Aorta (tissue), 5 donors: ENCODE data around the gene CSNK1A1L. TPM values are rescaled to one million over a fixed set of nuclear protein-coding genes. Genes with fewer than 3 reads are reported as not detected.

Experiments
- ATAC-seq: fragments of 200-7000 bp; cut with Tn5 transposase; one replicate; pipeline ENCODE4 v1.9.1; 2022; ENCODE audit warnings: moderate library complexity; ENCODE audit not compliant: low FRiP score
- DNase-seq, 2 donors: peaks; one replicate each; pipeline ENCODE4 v3.0.0-alpha.2; 2020
- H3K27ac ChIP-seq, 2 donors: one replicate each; pipeline ENCODE4 v1.5.1; 2013; ENCODE audit warnings: low read length in 2 of 2, mild to moderate bottlenecking in 2 of 2, moderate library complexity in 2 of 2, control low read depth in 1 of 2, inconsistent platforms in 1 of 2, low read depth in 1 of 2
- H3K27me3 ChIP-seq, 2 donors: one replicate each; pipeline ENCODE4 v1.6.1; 2013; ENCODE audit warnings: control low read depth in 1 of 2, low read length in 1 of 2, mild to moderate bottlenecking in 1 of 2, moderate library complexity in 1 of 2; ENCODE audit not compliant: insufficient read depth in 2 of 2, control insufficient read depth in 1 of 2
- H3K36me3 ChIP-seq, 2 donors: one replicate each; pipeline ENCODE4 v1.6.1; 2013; ENCODE audit warnings: control low read depth in 1 of 2, low read length in 1 of 2, mild to moderate bottlenecking in 1 of 2; ENCODE audit not compliant: insufficient read depth in 2 of 2, control insufficient read depth in 1 of 2
- H3K4me1 ChIP-seq, 2 donors: one replicate each; pipeline ENCODE4 v1.6.1; 2013; ENCODE audit warnings: low read length in 2 of 2, control low read depth in 1 of 2, mild to moderate bottlenecking in 1 of 2, moderate library complexity in 1 of 2; ENCODE audit not compliant: insufficient read depth in 2 of 2, control insufficient read depth in 1 of 2
- H3K4me3 ChIP-seq, 2 donors: one replicate each; pipeline ENCODE4 v1.5.1; 2013; ENCODE audit warnings: low read length in 2 of 2, control low read depth in 1 of 2, mild to moderate bottlenecking in 1 of 2
- H3K9me3 ChIP-seq: one replicate; pipeline ENCODE4 v1.6.1; 2013; ENCODE audit warnings: mild to moderate bottlenecking, low read length; ENCODE audit not compliant: control insufficient read depth
- WGBS, 2 donors: extraction: QIAGEN DNeasy Blood & Tissue Kit; methylation state at CpG; one replicate each; pipeline ENCODE4 v1.1.7; 2013; 5-methylcytosine and 5-hydroxymethylcytosine counted together
- intact Hi-C, 2 donors: fragments of 100-400 bp; cut with DNase I; formaldehyde crosslinking; loops; one replicate each; pipeline versions ENCODE4 v1.14.2 to v1.15.0; 2022
- polyA plus RNA-seq, 2 donors: library from polyadenylated mRNA; stranded (reverse); fragments of 200-250 nt; gene quantifications; one replicate each; pipeline ENCODE4 v1.2.3, GENCODE V29; 2013
- total RNA-seq, 2 donors: library from RNA; stranded (reverse); fragmentation: NEBNext Ultra II Directional; extraction: Animal tissue kit (Norgen Biotek cat#: 25700); gene quantifications; one replicate each; pipeline ENCODE4 v1.2.1, GENCODE V29; 2021
- donor health status: healthy with polysubstance abuse.
- donor health status: Bipolar disorder and iron deficiency.
- donor health status: DM: no; HTN: no; CAD: no.
- donor health status: DM: no; HTN: no; CAD: no.
- donor health status: DM: yes; HTN: yes; CAD: no.

CSNK1A1L gene
- total and polyA plus RNA-seq, 4 donors = not detected

DNA sequence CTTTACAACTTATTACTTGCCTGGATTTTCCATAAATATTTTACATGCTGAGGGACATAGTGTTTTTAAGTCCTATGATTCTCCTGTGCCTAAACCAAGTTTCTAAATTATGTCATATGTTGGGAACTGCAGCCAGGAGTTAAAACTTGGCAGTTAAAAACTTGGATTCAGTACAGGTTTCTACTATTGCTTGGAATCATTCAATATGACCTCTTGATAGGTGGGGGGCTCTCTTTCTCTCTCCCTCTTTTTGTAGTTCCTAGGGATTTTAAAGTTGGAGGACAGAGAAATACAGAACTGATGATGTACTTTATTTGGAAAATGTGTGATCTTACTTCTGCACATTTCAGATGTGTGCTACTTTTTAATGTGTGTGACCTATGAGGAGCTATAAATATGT, 4.7 kb downstream of the CSNK1A1L start:
- ATAC-seq = no peak
- H3K27ac ChIP-seq = no peak overlapping the region
- H3K27me3 ChIP-seq = no peaks in the 10 kb centered on the region
- H3K4me1 ChIP-seq = no peaks in the 10 kb centered on the region
- no peak overlapping the region for H3K4me3 ChIP-seq
- H3K9me3 ChIP-seq = no peaks in the 10 kb centered on the region
- H3K36me3 ChIP-seq = no peaks in the 10 kb centered on the region
- DNase-seq = no peak
- intact Hi-C loops = no loop called here

DNA sequence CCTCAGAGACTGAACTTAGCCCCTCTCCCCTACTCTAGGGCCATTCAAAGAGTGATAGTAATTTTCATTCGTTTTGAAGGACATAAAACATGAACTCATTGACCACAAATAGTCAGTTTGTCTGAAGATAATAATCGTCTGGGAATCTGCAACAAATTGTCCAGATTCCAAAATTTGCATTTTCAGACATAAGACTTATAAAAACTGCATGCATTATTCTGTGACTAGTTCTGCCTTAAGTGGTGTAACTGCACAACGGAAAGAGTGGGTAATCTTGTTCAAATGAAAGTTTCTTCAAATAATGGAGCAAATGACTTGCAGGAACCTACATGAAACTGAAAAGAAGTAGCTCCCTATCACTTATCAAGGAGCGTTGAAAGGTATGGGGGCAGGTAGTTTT, 8.4 kb downstream of the CSNK1A1L start:
- Histone ChIP-seq H3K36me3 (no peaks in the 10 kb centered on the region), H3K4me1 (no peaks in the 10 kb centered on the region), H3K9me3 (no peaks in the 10 kb centered on the region), H3K27me3 (no peaks in the 10 kb centered on the region), H3K4me3 (no peak overlapping the region), H3K27ac (no peak overlapping the region)
- intact Hi-C loops = no loop called here
- 58 to 68% methylated on average over 4 of the region's 4 CpGs for WGBS, 2 donors
- ATAC-seq = no peak
- no peak for DNase-seq

DNA sequence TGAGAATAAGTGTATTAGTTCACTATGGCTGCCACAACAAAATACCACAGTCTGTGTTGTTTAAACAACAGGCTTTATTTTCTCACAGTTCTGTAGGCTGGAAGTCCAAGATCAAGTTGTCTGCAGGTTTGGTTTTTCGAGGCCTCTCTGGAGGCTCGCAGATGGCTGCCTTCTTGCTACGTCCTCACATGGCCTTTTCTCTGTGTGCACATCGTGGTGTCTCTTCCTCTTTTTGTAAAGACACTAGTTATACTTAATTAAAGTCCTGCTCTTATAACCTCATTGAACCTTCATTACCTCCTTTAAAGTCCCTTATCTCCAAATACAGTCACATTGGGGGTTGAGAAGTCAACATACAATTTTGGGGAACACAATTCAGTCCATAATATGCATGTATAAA, 10.6 kb downstream of the CSNK1A1L start:
- no peak overlapping the region for H3K27ac ChIP-seq
- intact Hi-C loops = no loop called here
- whole genome bisulfite sequencing, 2 donors = 94 to 100% methylated on average over 4 of the region's 4 CpGs

DNA sequence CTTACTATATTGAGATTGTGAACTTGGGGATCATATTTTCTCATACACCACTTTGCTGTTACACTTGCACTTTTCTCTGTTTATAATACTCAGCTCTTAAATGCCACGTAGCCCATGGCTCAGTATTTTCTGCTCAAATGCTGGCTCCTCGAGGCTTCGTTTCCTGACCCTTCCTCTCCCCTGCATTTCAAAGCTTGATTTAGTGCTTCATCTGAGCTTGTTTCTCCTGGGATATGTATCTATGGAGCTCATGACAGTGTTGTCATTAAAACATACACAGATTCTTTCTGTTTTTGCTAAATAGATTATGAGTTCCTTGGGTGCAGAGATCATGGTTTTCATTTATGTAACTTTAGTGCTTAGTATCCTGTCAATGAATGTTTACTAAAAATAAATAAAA, 11.4 kb downstream of the CSNK1A1L start:
- no peak for DNase-seq
- WGBS, 2 donors = 46 to 51% methylated on average over 3 of the region's 3 CpGs
- intact Hi-C loops = no loop called here
- ATAC-seq = no peak
- no peaks in the 10 kb centered on the region for H3K27me3 ChIP-seq
- H3K27ac ChIP-seq = no peak overlapping the region
- H3K4me3 ChIP-seq = no peak overlapping the region
- no peaks in the 10 kb centered on the region for H3K9me3 ChIP-seq
- H3K36me3 ChIP-seq = no peaks in the 10 kb centered on the region
- H3K4me1 ChIP-seq = no peaks in the 10 kb centered on the region

More for the DNA sequence above, 10.6 kb downstream of the CSNK1A1L start:
- no peak overlapping the region for H3K4me3 ChIP-seq
- ATAC-seq (no peak), DNase-seq (no peak)
- H3K36me3 ChIP-seq = no peaks in the 10 kb centered on the region
- H3K9me3 ChIP-seq = no peaks in the 10 kb centered on the region
- H3K4me1 ChIP-seq = no peaks in the 10 kb centered on the region
- H3K27me3 ChIP-seq = no peaks in the 10 kb centered on the region

DNA sequence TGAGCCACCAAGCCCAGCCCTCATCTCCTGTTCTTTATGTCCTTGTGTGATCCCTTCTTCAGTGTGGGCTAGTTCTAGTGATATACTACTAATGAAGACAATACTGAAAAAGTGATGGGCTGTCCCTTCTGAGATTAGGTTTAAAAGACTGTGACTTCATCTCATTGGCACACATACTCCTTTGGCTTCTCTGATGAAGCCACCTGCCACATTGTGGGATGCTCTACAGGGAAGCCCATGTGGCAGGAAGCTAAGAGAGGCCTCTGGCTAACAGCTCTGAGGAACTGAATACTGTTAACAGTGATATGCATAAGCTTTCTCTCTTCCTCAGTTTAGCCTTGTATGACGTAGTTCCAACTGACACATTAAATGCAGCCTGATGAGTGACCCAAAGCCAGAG, 13.6 kb downstream of the CSNK1A1L start:
- Histone ChIP-seq H3K4me3 (no peak overlapping the region), H3K36me3 (no peaks in the 10 kb centered on the region), H3K9me3 (no peaks in the 10 kb centered on the region), H3K27me3 (no peaks in the 10 kb centered on the region), H3K4me1 (no peaks in the 10 kb centered on the region), H3K27ac (no peak overlapping the region)
- no peak for ATAC-seq
- intact Hi-C loops = no loop called here
- WGBS, 2 donors = 76 to 85% methylated on average over 1 of the region's 1 CpG
- DNase-seq = no peak

DNA sequence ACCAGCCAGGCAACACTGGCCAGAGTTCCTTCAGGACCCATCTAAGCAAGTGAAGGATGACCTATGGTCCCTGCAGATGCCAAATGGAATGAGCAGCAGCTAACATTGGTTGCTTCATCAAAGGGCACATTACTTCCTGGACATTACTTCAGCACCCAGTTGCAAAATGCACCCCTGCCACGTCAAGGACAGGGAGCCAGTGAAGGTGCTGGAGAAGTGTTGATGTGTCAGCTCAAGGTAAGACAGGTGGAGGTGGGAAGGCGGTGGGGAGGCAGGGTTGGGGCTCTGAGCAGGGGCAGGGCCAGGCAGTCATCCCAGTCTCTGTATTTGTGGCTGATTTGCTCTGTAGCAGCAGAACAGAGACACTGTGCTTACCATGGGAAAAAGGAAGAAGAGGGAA, 14.6 kb downstream of the CSNK1A1L start:
- 86 to 92% methylated on average over 2 of the region's 2 CpGs for whole genome bisulfite sequencing, 2 donors
- ATAC-seq = no peak

DNA sequence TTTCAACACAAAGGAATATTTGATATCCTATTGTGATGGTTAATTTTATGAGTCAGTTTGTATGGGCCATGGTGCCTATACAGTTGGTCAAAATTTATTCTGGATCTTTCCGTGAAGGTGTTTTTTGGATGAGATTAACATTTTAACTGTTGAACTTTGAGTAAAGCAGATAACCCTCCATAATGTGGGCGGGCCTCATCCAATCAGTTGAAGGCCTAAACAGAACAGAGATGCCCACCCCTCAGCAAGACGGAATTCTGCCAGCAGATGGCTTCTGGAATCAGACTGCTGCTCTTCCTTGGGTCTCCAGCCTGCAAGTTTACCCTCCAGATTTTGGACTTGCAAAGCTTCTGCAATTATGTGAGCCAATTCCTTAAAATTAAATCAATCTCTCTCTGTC, 16.0 kb downstream of the CSNK1A1L start:
- intact Hi-C loops = no loop called here
- Histone ChIP-seq H3K36me3 (no peaks in the 10 kb centered on the region), H3K27me3 (no peaks in the 10 kb centered on the region), H3K9me3 (no peaks in the 10 kb centered on the region), H3K4me3 (no peak overlapping the region), H3K4me1 (no peaks in the 10 kb centered on the region), H3K27ac (no peak overlapping the region)
- DNase-seq (no peak), ATAC-seq (no peak)
- WGBS, 2 donors = 91 to 93% methylated on average over 3 of the region's 3 CpGs

More for the DNA sequence above, 14.6 kb downstream of the CSNK1A1L start:
- intact Hi-C loops = no loop called here
- Histone ChIP-seq H3K27me3 (no peaks in the 10 kb centered on the region), H3K4me3 (no peak overlapping the region), H3K27ac (no peak overlapping the region), H3K4me1 (no peaks in the 10 kb centered on the region), H3K36me3 (no peaks in the 10 kb centered on the region), H3K9me3 (no peaks in the 10 kb centered on the region)
- no peak for DNase-seq

DNA sequence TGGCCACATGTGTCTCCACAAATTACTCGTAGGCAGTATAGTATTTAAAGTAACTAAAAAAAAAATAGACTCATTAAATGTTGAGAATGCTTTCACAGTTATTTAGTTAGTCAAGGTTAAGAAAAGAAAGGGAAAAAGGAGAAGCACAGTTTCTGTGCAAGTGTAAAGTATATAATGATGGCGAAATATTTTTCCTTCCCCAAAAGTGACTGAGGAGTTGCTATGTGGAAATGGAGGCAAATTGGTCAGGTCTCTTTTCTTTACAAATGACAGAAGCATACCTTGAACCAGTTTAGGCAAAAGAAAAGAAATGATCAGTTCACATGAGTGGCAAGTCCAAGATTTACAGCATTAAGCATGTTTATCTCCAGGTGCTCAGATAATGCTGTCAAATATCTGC, 18.0 kb downstream of the CSNK1A1L start:
- intact Hi-C loops = no loop called here
- H3K36me3 ChIP-seq = no peaks in the 10 kb centered on the region
- H3K27ac ChIP-seq = no peak overlapping the region
- ATAC-seq (no peak), DNase-seq (no peak)
- no peaks in the 10 kb centered on the region for H3K27me3 ChIP-seq
- H3K4me3 ChIP-seq = no peak overlapping the region
- 78 to 88% methylated on average over 2 of the region's 2 CpGs for WGBS, 2 donors
- H3K4me1 ChIP-seq = no peaks in the 10 kb centered on the region
- no peaks in the 10 kb centered on the region for H3K9me3 ChIP-seq

GRCh38 chr13:37085606-37086005, 19.9 kb downstream of the CSNK1A1L start:
- H3K36me3 ChIP-seq = no peaks in the 10 kb centered on the region
- 54 to 59% methylated on average over 2 of the region's 2 CpGs for WGBS, 2 donors

More at GRCh38 chr13:37085606-37086005, 19.9 kb downstream of the CSNK1A1L start:
- intact Hi-C loops = no loop called here
- no peaks in the 10 kb centered on the region for H3K27me3 ChIP-seq
- H3K27ac ChIP-seq = no peak overlapping the region
- no peaks in the 10 kb centered on the region for H3K4me1 ChIP-seq
- no peak for DNase-seq
- no peak overlapping the region for H3K4me3 ChIP-seq
- no peak for ATAC-seq
- H3K9me3 ChIP-seq = no peaks in the 10 kb centered on the region
